Esophagus muscularis mucosa (tissue), 4 donors: Measurements from ENCODE around the gene LYZL1. TPM values are rescaled to one million over a fixed set of nuclear protein-coding genes. Genes with fewer than 3 reads are reported as not detected.
"Not testable (repeated sequence)": the region's sequence is repeated elsewhere in the genome, so short reads cannot be mapped to it uniquely, and the experiment has no call there.

Experiments
- DNase-seq: peaks from one replicate; pipeline ENCODE4 v3.0.0-alpha.2; 2017; ENCODE audit errors: extremely low spot score
- H3K27ac ChIP-seq, 4 donors: fragments of 200-600 bp; sonication (generic); replicated peaks in 1 of 4; 1 replicate in 3 of 4; 2 replicates in 1 of 4; pipeline ENCODE4 v1.5.1; 2016 to 2019; ENCODE audit warnings: mild to moderate bottlenecking in 1 of 4
- H3K27me3 ChIP-seq, 4 donors: fragments of 200-600 bp; sonication (generic); one replicate each; pipeline versions ENCODE4 v1.5.1 to v1.6.0; 2016 to 2019
- H3K36me3 ChIP-seq, 4 donors: fragments of 200-600 bp; sonication (generic); one replicate each; pipeline ENCODE4 v1.5.1; 2016 to 2019
- H3K4me1 ChIP-seq, 4 donors: fragments of 200-600 bp; sonication (generic); one replicate each; pipeline ENCODE4 v1.5.1; 2016 to 2019
- H3K4me3 ChIP-seq, 4 donors: fragments of 200-600 bp; sonication (generic); 1 replicate in 2 of 4; 2 replicates in 2 of 4; pipeline ENCODE4 v1.5.1; 2016 to 2019; ENCODE audit warnings: mild to moderate bottlenecking in 4 of 4, moderate library complexity in 1 of 4
- H3K9me3 ChIP-seq, 4 donors: fragments of 200-600 bp; sonication (generic); 1 replicate in 3 of 4; 2 replicates in 1 of 4; pipeline ENCODE4 v1.5.1; 2016 to 2019
- CTCF ChIP-seq, 3 experiments: fragments of 200-600 bp in 2 of 3; fragments of 450-650 bp in 1 of 3; sonication (generic) in 2 of 3; IDR thresholded peaks; one replicate each; pipeline ENCODE4 v1.5.1; 2017 to 2019; ENCODE audit warnings: antibody characterized with exemption in 3 of 3, mild to moderate bottlenecking in 2 of 3, moderate library complexity in 1 of 3
- EP300 ChIP-seq: sonication (generic); formaldehyde crosslinking; IDR thresholded peaks from one replicate; pipeline ENCODE4 v1.6.1; 2017; ENCODE audit warnings: antibody characterized with exemption
- POLR2A ChIP-seq: fragments of 450-650 bp; IDR thresholded peaks from one replicate; pipeline ENCODE4 v1.6.1; 2017; ENCODE audit warnings: antibody characterized with exemption, moderate library complexity, mild to moderate bottlenecking, low read depth
- POLR2AphosphoS5 ChIP-seq, 2 donors: sonication (generic); formaldehyde crosslinking; IDR thresholded peaks; one replicate each; pipeline ENCODE4 v1.6.1; 2017; ENCODE audit warnings: antibody characterized with exemption in 2 of 2
- WGBS: methylation state at CpG from one replicate; pipeline ENCODE4 v1.1.5; 2018; 5-methylcytosine and 5-hydroxymethylcytosine counted together
- intact Hi-C: fragments of 100-400 bp; cut with DNase I; formaldehyde crosslinking; loops from one replicate; pipeline ENCODE4 v1.15.1; 2023
- total RNA-seq, 4 donors: library from RNA; depleted of rRNA; stranded (reverse); fragments of >200 nt; gene quantifications; one replicate each; pipeline versions ENCODE4 v1.1.0 to v1.2.1, GENCODE V29; 2016

The LYZL1 gene
- total RNA-seq, 4 donors from 2014 or later = not detected

GRCh38 chr10:29285624-29286051 lies 3.2 kb upstream of the LYZL1 start:
- WGBS = 81% methylated on average over 4 of the region's 4 CpGs
- intact Hi-C loops = no loop called here
- TF ChIP-seq POLR2AphosphoS5 (IDR thresholded peaks at IDR 0.05) = no peak
- TF ChIP-seq POLR2A = no peak
- no peak for TF ChIP-seq EP300
- TF ChIP-seq CTCF (IDR thresholded peaks at IDR 0.05) = no peak

GRCh38 chr10:29287635-29288034 lies 1.2 kb upstream of the LYZL1 start:
- H3K9me3 ChIP-seq = no peaks in the 10 kb centered on the region
- intact Hi-C loops = no loop called here
- DNase-seq = no peak
- H3K27ac ChIP-seq = no peak overlapping the region
- no peaks in the 10 kb centered on the region for H3K4me1 ChIP-seq
- peaks cover 0 to 6% (median 0%) of the 10 kb centered on the region in 4 donors for H3K27me3 ChIP-seq
- H3K36me3 ChIP-seq = no peaks in the 10 kb centered on the region
- TF ChIP-seq POLR2AphosphoS5 (IDR thresholded peaks at IDR 0.05) (no peak), POLR2A (no peak), CTCF (IDR thresholded peaks at IDR 0.05) (no peak), EP300 (no peak)
- 82% methylated on average over 4 of the region's 4 CpGs for WGBS
- H3K4me3 ChIP-seq = no peak overlapping the region

More at GRCh38 chr10:29285624-29286051, 3.2 kb upstream of the LYZL1 start:
- DNase-seq = no peak
- no peak overlapping the region for H3K4me3 ChIP-seq
- peaks cover 0 to 3% (median 0%) of the 10 kb centered on the region in 4 donors for H3K27me3 ChIP-seq
- no peak overlapping the region for H3K27ac ChIP-seq
- no peaks in the 10 kb centered on the region for H3K9me3 ChIP-seq
- no peaks in the 10 kb centered on the region for H3K4me1 ChIP-seq
- no peaks in the 10 kb centered on the region for H3K36me3 ChIP-seq

GRCh38 chr10:29291561-29291960 lies 2.7 kb downstream of the LYZL1 start:
- peaks cover 0 to 14% (median 9%) of the 10 kb centered on the region in 4 donors for H3K9me3 ChIP-seq
- intact Hi-C loops = loop anchor here (10.0 kb wide), 1 partner anchor 157 kb away; no protein-coding TSS in a partner anchor
- H3K27ac ChIP-seq, H3K4me1 ChIP-seq, H3K36me3 ChIP-seq, H3K4me3 ChIP-seq, DNase-seq, H3K27me3 ChIP-seq: not testable (repeated sequence)
- 90% methylated on average over 3 of the region's 10 CpGs for WGBS

DNA sequence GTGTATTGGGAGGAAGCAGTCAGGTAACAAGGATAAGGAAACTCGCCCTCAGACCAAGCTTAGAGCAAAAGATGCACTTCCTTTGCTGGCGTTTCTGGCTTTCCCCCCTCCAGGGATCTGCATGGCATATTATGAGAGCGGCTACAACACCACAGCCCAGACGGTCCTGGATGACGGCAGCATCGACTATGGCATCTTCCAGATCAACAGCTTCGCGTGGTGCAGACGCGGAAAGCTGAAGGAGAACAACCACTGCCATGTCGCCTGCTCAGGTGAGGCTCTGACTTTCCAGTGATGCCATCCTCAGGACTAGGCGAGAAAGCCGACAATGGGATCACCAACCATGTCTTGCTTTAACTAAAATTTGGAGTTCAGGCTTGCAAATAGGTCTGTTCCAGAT lies 3.5 kb downstream of the LYZL1 start:
- H3K4me3 ChIP-seq, H3K4me1 ChIP-seq, H3K27ac ChIP-seq, H3K27me3 ChIP-seq, H3K36me3 ChIP-seq: not testable (repeated sequence)
- peak; percentile 89 for DNase-seq
- intact Hi-C loops = loop anchor here (10.0 kb wide), 1 partner anchor 158 kb away; no protein-coding TSS in a partner anchor
- H3K9me3 ChIP-seq = peaks cover 0 to 18% (median 16%) of the 10 kb centered on the region in 4 donors
- WGBS = 94% methylated on average over 13 of the region's 13 CpGs

- no peak overlapping the region for H3K27ac ChIP-seq
- no peaks in the 10 kb centered on the region for H3K4me1 ChIP-seq
- TF ChIP-seq CTCF (IDR thresholded peaks at IDR 0.05) (no peak), EP300 (no peak), POLR2A (no peak), POLR2AphosphoS5 (IDR thresholded peaks at IDR 0.05) (no peak)
- H3K36me3 ChIP-seq = no peaks in the 10 kb centered on the region
- peaks cover 0 to 1% (median 0%) of the 10 kb centered on the region in 4 donors for H3K27me3 ChIP-seq
- WGBS = 60% methylated on average over 2 of the region's 2 CpGs
- intact Hi-C loops = loop anchor here (10.0 kb wide), 1 partner anchor 161 kb away; no protein-coding TSS in a partner anchor
- peaks cover 0 to 44% (median 35%) of the 10 kb centered on the region in 4 donors for H3K9me3 ChIP-seq
- H3K4me3 ChIP-seq = no peak overlapping the region
- peak; percentile 60 for DNase-seq
Measured at GRCh38 chr10:29295813-29296212, 6.9 kb downstream of the LYZL1 start.

GRCh38 chr10:29297678-29298077 lies 8.8 kb downstream of the LYZL1 start:
- WGBS = 91% methylated on average over 1 of the region's 1 CpG
- peaks cover 0 to 53% (median 43%) of the 10 kb centered on the region in 4 donors for H3K9me3 ChIP-seq
- no peaks in the 10 kb centered on the region for H3K4me1 ChIP-seq
- H3K27ac ChIP-seq = no peak overlapping the region
- H3K36me3 ChIP-seq = no peaks in the 10 kb centered on the region
- H3K4me3 ChIP-seq = no peak overlapping the region
- intact Hi-C loops = loop anchor here (10.0 kb wide), 1 partner anchor 163 kb away; no protein-coding TSS in a partner anchor
- TF ChIP-seq POLR2AphosphoS5 (IDR thresholded peaks at IDR 0.05) (no peak), EP300 (no peak), POLR2A (no peak), CTCF (IDR thresholded peaks at IDR 0.05) (no peak)
- H3K27me3 ChIP-seq = no peaks in the 10 kb centered on the region
- no peak for DNase-seq
